HepG2 (cell line): ENCODE measurements around the gene TCF25. TPM values are rescaled to one million over a fixed set of nuclear protein-coding genes. Genes with fewer than 3 reads are reported as not detected.

Experiments
- ATAC-seq: fragments of 200-7000 bp; cut with Tn5 transposase; 3 replicates; pipeline ENCODE4 v1.9.1; 2020; ENCODE audit warnings: mild to moderate bottlenecking, moderate library complexity
- BruUV-seq: library from RNA; stranded (reverse); fragments of 400-500 nt; replicated peaks from 2 replicates; lab custom pipeline; 2021; lab: Mats Ljungman, UMichigan
- CTCF ChIA-PET: fragments of 300-600 bp; formaldehyde crosslinking; extraction: SDS; loops from one replicate; lab custom pipeline; 2021; ENCODE audit warnings: low total read pairs, inconsistent platforms, low intra/inter-chr PET ratio; lab: Yijun Ruan, JAX
- POLR2A ChIA-PET: fragments of 350-600 bp; sonication (Branson Sonifier 250); formaldehyde crosslinking; loops from one replicate; lab custom pipeline; 2020; ENCODE audit warnings: antibody characterized with exemption, inconsistent platforms; lab: Yijun Ruan, JAX
- DNase-seq: peaks from one replicate; pipeline ENCODE4 v3.0.0-alpha.2; 2015; ENCODE audit warnings: low spot score
- FAIRE-seq: peaks from 3 replicates; lab custom pipeline; 2011; peaks lifted over from hg19 to GRCh38; lab: Jason Lieb, UNC
- H2AFZ ChIP-seq: one replicate; pipeline ENCODE4 v1.6.1; 2011; ENCODE audit warnings: low read length, inconsistent platforms
- H3K27ac ChIP-seq: fragments of 300-600 bp; 3 replicates; pipeline ENCODE4 v1.8.0; 2011; ENCODE audit warnings: mixed run types, mild to moderate bottlenecking, mixed read lengths, low read length, inconsistent platforms; ENCODE audit not compliant: insufficient read depth; ENCODE audit errors: extremely low read length
- H3K27me3 ChIP-seq, 2 experiments: fragments of 200-600 bp in 1 of 2; 2 replicates in 1 of 2; 3 replicates in 1 of 2; pipeline versions ENCODE4 v1.6.0 to v1.8.0; 2011; ENCODE audit warnings: low read length in 2 of 2, mild to moderate bottlenecking in 2 of 2, moderate library complexity in 2 of 2, inconsistent platforms in 1 of 2; ENCODE audit not compliant: insufficient read depth in 2 of 2, control insufficient read depth in 1 of 2
- H3K36me3 ChIP-seq, 2 experiments: fragments of 200-600 bp in 1 of 2; replicated peaks in 1 of 2; 2 replicates in 1 of 2; 3 replicates in 1 of 2; pipeline versions ENCODE4 v1.5.1 to v1.8.0; 2011; ENCODE audit warnings: low read length in 2 of 2, inconsistent platforms in 1 of 2; ENCODE audit not compliant: insufficient read depth in 2 of 2, control insufficient read depth in 1 of 2
- H3K4me1 ChIP-seq: 2 replicates; pipeline ENCODE4 v1.5.1; 2012; ENCODE audit warnings: low read length, inconsistent platforms; ENCODE audit not compliant: insufficient read depth
- H3K4me2 ChIP-seq: 2 replicates; pipeline ENCODE4 v1.6.0; 2011; ENCODE audit warnings: low read depth, low read length, inconsistent platforms
- H3K4me3 ChIP-seq, 3 experiments: fragments of 200-600 bp in 1 of 3; sonication (generic), shearing (Covaris generic) in 1 of 3; replicated peaks in 1 of 3; 2 replicates each; pipeline ENCODE4 v1.5.1; 2011 to 2016; ENCODE audit warnings: low read length in 3 of 3, inconsistent platforms in 2 of 3, low read depth in 2 of 3, mild to moderate bottlenecking in 2 of 3, control low read depth in 1 of 3, mixed read lengths in 1 of 3; ENCODE audit not compliant: insufficient read depth in 1 of 3
- H3K79me2 ChIP-seq: one replicate; pipeline ENCODE4 v1.6.1; 2011; ENCODE audit warnings: low read length, inconsistent platforms; ENCODE audit not compliant: insufficient read depth
- H3K9ac ChIP-seq: 2 replicates; pipeline ENCODE4 v1.6.0; 2011; ENCODE audit warnings: mild to moderate bottlenecking, low read depth, low read length, inconsistent platforms; ENCODE audit not compliant: insufficient read depth
- H3K9me3 ChIP-seq: 2 replicates; pipeline ENCODE4 v1.5.1; 2012; ENCODE audit warnings: mild to moderate bottlenecking, low read length
- H4K20me1 ChIP-seq: 2 replicates; pipeline ENCODE4 v1.6.0; 2011; ENCODE audit warnings: inconsistent platforms, mild to moderate bottlenecking, low read length, moderate library complexity; ENCODE audit not compliant: insufficient read depth
- AGO1 ChIP-seq: fragments of 200-400 bp; formaldehyde crosslinking; IDR thresholded peaks from 2 replicates; pipeline ENCODE4 v1.6.1; 2017; ENCODE audit warnings: mild to moderate bottlenecking, low read depth, low read length, moderate library complexity; ENCODE audit not compliant: poor library complexity, severe bottlenecking
- CENPX ChIP-seq: sonication (generic); formaldehyde crosslinking; IDR thresholded peaks from 2 replicates; pipeline ENCODE4 v1.9.0; 2021; ENCODE audit warnings: mild to moderate bottlenecking, missing genetic modification reagents, moderate library complexity
- DPF2 ChIP-seq: sonication (generic); formaldehyde crosslinking; IDR thresholded peaks from 2 replicates; pipeline ENCODE4 v1.4.0; 2020; ENCODE audit warnings: mild to moderate bottlenecking, low read depth, missing genetic modification reagents, borderline replicate concordance
- NCOA2 ChIP-seq: sonication (generic); formaldehyde crosslinking; IDR thresholded peaks from 2 replicates; pipeline ENCODE4 v1.8.0; 2022; ENCODE audit warnings: inconsistent platforms
- ZFP36 ChIP-seq: fragments of 150-350 bp; IDR thresholded peaks from 2 replicates; pipeline ENCODE4 v1.6.1; 2018; ENCODE audit warnings: borderline replicate concordance, low read length, low read depth; ENCODE audit not compliant: partially characterized antibody
- ZNF75D ChIP-seq: sonication (generic); formaldehyde crosslinking; IDR thresholded peaks from 2 replicates; pipeline ENCODE4 v1.8.1; 2023; ENCODE audit warnings: missing genetic modification reagents, mild to moderate bottlenecking, borderline replicate concordance
- WGBS: methylation state at CpG from one replicate; pipeline ENCODE4 v1.1.6; 2017; ENCODE audit warnings: low lambda C conversion rate; 5-methylcytosine and 5-hydroxymethylcytosine counted together
- in situ Hi-C: cut with HindIII; loops from 2 replicates; pipeline ENCODE4 v1.10.0; 2017; ENCODE audit warnings: low pct_unique_long_range_greater_than_20kb; ENCODE audit not compliant: extremely low pct_ligation_motif_present
- intact Hi-C: fragments of 100-400 bp; cut with micrococcal nuclease; formaldehyde crosslinking; loops from one replicate; pipeline ENCODE4 v1.10.0; 2022; ENCODE audit not compliant: unreplicated experiment
- polyA plus RNA-seq, 8 experiments: library from polyadenylated mRNA; depleted of rRNA in 3 of 8; stranded (reverse) in 7 of 8; unstranded in 1 of 8; fragments of >200 nt; fragmentation: Illumina TruSeq in 4 of 8; extraction: Trizol in 4 of 8; gene quantifications; 2 replicates each; pipeline versions ENCODE4 v1.2.1 to v1.2.3, GENCODE V29; 2011 to 2016; ENCODE audit warnings: low read depth in 4 of 8, missing spikeins in 1 of 8, mixed read lengths in 1 of 8; ENCODE audit not compliant: insufficient read depth in 1 of 8
- total RNA-seq, 5 experiments: library from RNA; depleted of rRNA; stranded (reverse); fragments of >200 nt; fragmentation: Illumina TruSeq; extraction: Trizol; gene quantifications; 2 replicates each; pipeline ENCODE4 v1.2.3, GENCODE V29; 2016; ENCODE audit warnings: low read depth in 1 of 5
- TF ChIP-seq, protein P1 (sequence below): IDR thresholded peaks from 2 replicates; pipeline ENCODE4 v1.6.1; 2016; ENCODE audit warnings: low read depth, borderline replicate concordance
- TF ChIP-seq, protein P2 (sequence below): sonication (generic); formaldehyde crosslinking; IDR thresholded peaks from 2 replicates; pipeline ENCODE4 v1.4.0; 2020; ENCODE audit warnings: missing genetic modification reagents
- TF ChIP-seq, protein P3 (sequence below): sonication (generic); formaldehyde crosslinking; IDR thresholded peaks from 2 replicates; pipeline ENCODE4 v1.4.0; 2020; ENCODE audit warnings: mild to moderate bottlenecking, missing genetic modification reagents
- TF ChIP-seq, protein P4 (sequence below): IDR thresholded peaks from 2 replicates; pipeline ENCODE4 v1.6.1; 2018; ENCODE audit warnings: missing genetic modification reagents

Gene TCF25
- total and polyA plus RNA-seq, 2 of the 13 experiments (the other 11 are each of a cell fraction or from before 2014, with no cell fraction given), result 138 to 206 TPM

DNA sequence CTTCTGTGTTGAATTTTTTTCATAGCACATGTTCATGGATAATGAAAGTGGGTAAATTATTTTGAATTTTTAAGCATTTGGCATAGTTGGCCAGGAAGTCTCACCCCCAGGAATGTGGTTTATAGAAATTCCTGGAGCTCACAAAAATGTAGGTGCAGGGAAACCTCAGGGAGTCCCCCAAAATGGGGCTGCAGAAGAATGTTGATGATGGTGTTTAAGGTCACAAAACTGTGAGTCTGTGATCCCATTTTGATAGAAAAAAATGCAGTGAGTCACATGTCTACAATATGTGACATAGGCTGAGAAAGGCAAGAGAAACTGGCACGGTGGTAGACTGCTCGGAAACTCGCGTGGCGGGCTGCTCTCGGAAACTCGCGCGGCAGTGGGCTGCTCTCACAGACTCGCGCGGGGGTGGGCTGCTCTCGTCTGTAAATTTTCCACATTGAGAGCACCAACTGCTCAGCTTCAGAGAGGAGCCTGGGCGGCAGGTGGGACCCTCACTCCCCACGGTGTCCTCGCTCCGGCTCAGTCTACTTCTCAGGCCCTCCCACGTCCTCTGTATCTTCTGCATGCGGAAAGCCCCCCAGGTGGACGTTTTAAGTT is 26.6 kb downstream of the TCF25 start:
- POLR2A ChIA-PET, result no interaction called here
- H3K9me3 ChIP-seq, result no peaks in the 10 kb centered on the region
- no peak for TF ChIP-seq AGO1
- no peak for TF ChIP-seq NCOA2 (CRISPR knock-in tag)
- TF ChIP-seq, protein P1, sequence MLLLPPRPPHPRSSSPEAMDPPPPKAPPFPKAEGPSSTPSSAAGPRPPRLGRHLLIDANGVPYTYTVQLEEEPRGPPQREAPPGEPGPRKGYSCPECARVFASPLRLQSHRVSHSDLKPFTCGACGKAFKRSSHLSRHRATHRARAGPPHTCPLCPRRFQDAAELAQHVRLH (CRISPR knock-in tag), result no peak
- TF ChIP-seq CENPX, result no peak
- TF ChIP-seq, protein P2, sequence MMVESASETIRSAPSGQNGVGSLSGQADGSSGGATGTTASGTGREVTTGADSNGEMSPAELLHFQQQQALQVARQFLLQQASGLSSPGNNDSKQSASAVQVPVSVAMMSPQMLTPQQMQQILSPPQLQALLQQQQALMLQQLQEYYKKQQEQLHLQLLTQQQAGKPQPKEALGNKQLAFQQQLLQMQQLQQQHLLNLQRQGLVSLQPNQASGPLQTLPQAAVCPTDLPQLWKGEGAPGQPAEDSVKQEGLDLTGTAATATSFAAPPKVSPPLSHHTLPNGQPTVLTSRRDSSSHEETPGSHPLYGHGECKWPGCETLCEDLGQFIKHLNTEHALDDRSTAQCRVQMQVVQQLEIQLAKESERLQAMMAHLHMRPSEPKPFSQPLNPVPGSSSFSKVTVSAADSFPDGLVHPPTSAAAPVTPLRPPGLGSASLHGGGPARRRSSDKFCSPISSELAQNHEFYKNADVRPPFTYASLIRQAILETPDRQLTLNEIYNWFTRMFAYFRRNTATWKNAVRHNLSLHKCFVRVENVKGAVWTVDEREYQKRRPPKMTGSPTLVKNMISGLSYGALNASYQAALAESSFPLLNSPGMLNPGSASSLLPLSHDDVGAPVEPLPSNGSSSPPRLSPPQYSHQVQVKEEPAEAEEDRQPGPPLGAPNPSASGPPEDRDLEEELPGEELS (CRISPR knock-in tag), result no peak
- TF ChIP-seq ZNF75D, result no peak
- TF ChIP-seq, protein P3, sequence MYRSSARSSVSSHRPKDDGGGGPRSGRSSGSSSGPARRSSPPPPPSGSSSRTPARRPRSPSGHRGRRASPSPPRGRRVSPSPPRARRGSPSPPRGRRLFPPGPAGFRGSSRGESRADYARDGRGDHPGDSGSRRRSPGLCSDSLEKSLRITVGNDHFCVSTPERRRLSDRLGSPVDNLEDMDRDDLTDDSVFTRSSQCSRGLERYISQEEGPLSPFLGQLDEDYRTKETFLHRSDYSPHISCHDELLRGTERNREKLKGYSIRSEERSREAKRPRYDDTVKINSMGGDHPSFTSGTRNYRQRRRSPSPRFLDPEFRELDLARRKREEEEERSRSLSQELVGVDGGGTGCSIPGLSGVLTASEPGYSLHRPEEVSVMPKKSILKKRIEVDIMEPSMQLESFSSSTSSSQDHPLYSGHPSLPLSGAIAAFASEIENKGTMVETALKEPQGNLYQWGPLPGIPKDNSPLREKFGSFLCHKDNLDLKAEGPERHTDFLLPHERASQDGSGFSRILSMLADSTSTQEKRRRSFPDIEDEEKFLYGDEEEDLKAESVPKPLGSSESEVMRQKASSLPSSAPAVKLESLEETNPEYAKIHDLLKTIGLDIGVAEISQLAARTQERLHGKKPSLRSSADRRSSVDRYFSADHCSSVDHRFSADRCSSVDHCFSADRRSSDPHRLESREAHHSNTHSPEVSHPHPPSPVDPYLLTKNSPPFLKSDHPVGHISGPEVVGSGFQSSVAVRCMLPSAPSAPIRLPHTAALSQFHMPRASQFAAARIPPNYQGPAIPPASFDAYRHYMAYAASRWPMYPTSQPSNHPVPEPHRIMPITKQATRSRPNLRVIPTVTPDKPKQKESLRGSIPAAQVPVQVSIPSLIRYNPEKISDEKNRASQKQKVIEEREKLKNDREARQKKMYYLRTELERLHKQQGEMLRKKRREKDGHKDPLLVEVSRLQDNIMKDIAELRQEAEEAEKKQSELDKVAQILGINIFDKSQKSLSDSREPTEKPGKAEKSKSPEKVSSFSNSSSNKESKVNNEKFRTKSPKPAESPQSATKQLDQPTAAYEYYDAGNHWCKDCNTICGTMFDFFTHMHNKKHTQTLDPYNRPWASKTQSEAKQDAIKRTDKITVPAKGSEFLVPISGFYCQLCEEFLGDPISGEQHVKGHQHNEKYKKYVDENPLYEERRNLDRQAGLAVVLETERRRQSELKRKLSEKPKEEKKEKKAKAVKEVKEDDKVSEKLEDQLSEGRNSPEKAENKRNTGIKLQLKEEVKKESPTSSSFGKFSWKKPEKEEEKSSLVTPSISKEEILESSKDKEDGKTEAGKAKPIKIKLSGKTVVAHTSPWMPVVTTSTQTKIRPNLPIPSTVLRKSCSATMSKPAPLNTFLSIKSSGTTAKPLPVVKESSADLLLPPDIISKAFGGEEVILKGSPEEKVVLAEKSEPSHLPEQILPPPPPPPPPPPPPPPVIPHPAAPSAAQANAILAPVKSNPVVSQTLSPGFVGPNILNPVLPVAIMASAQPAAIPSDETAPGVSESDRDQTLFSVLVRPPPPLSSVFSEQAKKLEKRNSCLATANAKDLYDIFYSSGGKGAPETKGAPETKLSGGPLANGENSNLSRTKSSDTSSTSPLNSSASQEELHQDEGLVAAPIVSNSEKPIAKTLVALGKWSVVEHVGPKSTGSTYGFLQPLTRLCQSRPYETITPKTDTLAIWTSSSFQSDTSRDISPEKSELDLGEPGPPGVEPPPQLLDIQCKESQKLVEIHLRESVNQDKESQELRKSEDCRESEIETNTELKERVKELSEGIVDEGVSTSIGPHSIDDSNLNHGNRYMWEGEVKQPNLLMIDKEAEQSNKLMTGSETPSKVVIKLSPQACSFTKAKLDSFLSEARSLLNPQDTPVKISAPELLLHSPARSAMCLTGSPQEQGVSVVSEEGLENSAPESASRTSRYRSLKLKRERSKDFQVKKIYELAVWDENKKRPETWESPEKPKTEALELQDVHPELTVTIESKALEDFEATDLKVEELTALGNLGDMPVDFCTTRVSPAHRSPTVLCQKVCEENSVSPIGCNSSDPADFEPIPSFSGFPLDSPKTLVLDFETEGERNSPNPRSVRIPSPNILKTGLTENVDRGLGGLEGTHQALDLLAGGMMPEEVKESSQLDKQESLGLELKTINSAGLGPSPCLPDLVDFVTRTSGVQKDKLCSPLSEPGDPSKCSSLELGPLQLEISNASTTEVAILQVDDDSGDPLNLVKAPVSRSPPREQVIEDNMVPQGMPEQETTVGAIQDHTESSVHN (CRISPR knock-in tag), result no peak
- no peak for TF ChIP-seq DPF2 (CRISPR knock-in tag)
- TF ChIP-seq, protein P4, sequence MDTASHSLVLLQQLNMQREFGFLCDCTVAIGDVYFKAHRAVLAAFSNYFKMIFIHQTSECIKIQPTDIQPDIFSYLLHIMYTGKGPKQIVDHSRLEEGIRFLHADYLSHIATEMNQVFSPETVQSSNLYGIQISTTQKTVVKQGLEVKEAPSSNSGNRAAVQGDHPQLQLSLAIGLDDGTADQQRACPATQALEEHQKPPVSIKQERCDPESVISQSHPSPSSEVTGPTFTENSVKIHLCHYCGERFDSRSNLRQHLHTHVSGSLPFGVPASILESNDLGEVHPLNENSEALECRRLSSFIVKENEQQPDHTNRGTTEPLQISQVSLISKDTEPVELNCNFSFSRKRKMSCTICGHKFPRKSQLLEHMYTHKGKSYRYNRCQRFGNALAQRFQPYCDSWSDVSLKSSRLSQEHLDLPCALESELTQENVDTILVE (CRISPR knock-in tag), result no peak
- no peak for TF ChIP-seq ZFP36

More for the DNA sequence above, 26.6 kb downstream of the TCF25 start:
- DNase-seq (no peak), ATAC-seq (no peak), FAIRE-seq (no peak)
- H3K36me3 ChIP-seq, result peaks cover 35 to 74% of the 10 kb centered on the region in 2 experiments
- WGBS, result 95% methylated on average over 20 of the region's 20 CpGs
- no peaks in the 10 kb centered on the region for H3K4me1 ChIP-seq
- no peak overlapping the region for H3K27ac ChIP-seq
- BruUV-seq, result no TSS peak
- H3K9ac ChIP-seq, result no peak overlapping the region
- no peaks in the 10 kb centered on the region for H3K79me2 ChIP-seq
- no peak overlapping the region for H3K4me2 ChIP-seq
- CTCF ChIA-PET, result no interaction called here
- no peaks in the 10 kb centered on the region for H3K27me3 ChIP-seq
- H4K20me1 ChIP-seq, result no peaks in the 10 kb centered on the region; the same call in 1 of the 2 replicates
- H3K4me3 ChIP-seq, result no peak overlapping the region
- intact Hi-C loops (no loop called here), in situ Hi-C loops (no loop called here)
- H2AFZ ChIP-seq, result no peak overlapping the region
